ENCODE measurements around the gene RECQL. TPM values are rescaled to one million over a fixed set of nuclear protein-coding genes. Genes with fewer than 3 reads are reported as not detected.

The RECQL gene
- polyA plus RNA-seq, 1 of the 3 experiments (the other 2 are of a cell fraction): 14.6 TPM

- 29% methylated on average over 12 of the region's 12 CpGs for WGBS (ENCODE audit: low lambda C conversion rate)
- Histone ChIP-seq H3K79me2 (ENCODE audit: insufficient read depth) (no peaks in the 10 kb centered on the region), H3F3A (replicated peaks; ENCODE audit: insufficient read depth) (peaks cover 6% of the 10 kb centered on the region), H4K20me1 (ENCODE audit: insufficient read depth) (no peaks in the 10 kb centered on the region), H3K36me3 (replicated peaks in 1 of 2; ENCODE audit: control insufficient read depth in 1 of 2, insufficient read depth in 2 of 2, low read length in 1 of 2) (no peaks in the 10 kb centered on the region), H3K9ac (no peak overlapping the region), H2AFZ (ENCODE audit: low read depth) (0 out of 2 replicates have a peak overlapping the region, but pooled peaks have one; percentile 83), H3K27ac (ENCODE audit: low read depth in 2 of 2, low read length in 1 of 2) (no peak overlapping the region), H3K27me3 (ENCODE audit: insufficient read depth) (peaks cover 38% of the 10 kb centered on the region; the same call in 1 of the 2 replicates), H3K4me2 (peak overlapping the region; percentile 88), H3K9me2 (no peaks in the 10 kb centered on the region), H3K4me1 (ENCODE audit: control insufficient read depth in 1 of 2, insufficient read depth in 2 of 2, low read depth in 1 of 2, low read length in 1 of 2) (peaks cover 3 to 7% of the 10 kb centered on the region in 2 experiments; a peak in 3 of 4 replicates), H3K9me3 (no peaks in the 10 kb centered on the region), H3K4me3 (ENCODE audit: low read depth in 2 of 2, low read length in 1 of 2) (peak overlapping the region; percentile 50 to 61; a peak in 3 of 4 replicates)
- no peak for DNase-seq
- ChIA-PET CTCF (interaction anchor here (1.9 kb wide), 1 partner anchor 10 kb away, joined by 4 read pairs; no protein-coding TSS in a partner anchor), POLR2A (no interaction called here)
- TF ChIP-seq MXI1 (IDR thresholded peaks at IDR 0.05; ENCODE audit: low read depth, low read length): no peak
- no peak for TF ChIP-seq MAX (IDR thresholded peaks at IDR 0.05; ENCODE audit: low read depth)
- TF ChIP-seq RAD21 (IDR thresholded peaks at IDR 0.05; ENCODE audit: low read length): no peak
- no peak for TF ChIP-seq USF1 (IDR thresholded peaks at IDR 0.05; ENCODE audit: borderline replicate concordance, low read depth)
Observed at GRCh38 chr12:21526721-21527345, 25.4 kb upstream of the RECQL start.

- no peak for DNase-seq
- H2AFZ ChIP-seq (ENCODE audit: low read depth): no peak within 1 kb of the TSS
- 88% methylated on average over 1 of the region's 1 CpG for WGBS (ENCODE audit: low lambda C conversion rate)
Observed at GRCh38 chr12:21526053-21526452, 24.6 kb upstream of the RECQL start, which contains the start of gene SPX. TSS of gene SPX (plus strand) at chr12:21526296. CDS start at chr12:21526473, 177 bp downstream.

More at GRCh38 chr12:21526053-21526452, 24.6 kb upstream of the RECQL start, which contains the start of gene SPX:
- H3K4me1 ChIP-seq (ENCODE audit: control insufficient read depth in 1 of 2, insufficient read depth in 2 of 2, low read depth in 1 of 2, low read length in 1 of 2): peaks cover 3 to 7% of the 10 kb centered on the region in 2 experiments; a peak in 3 of 4 replicates
- CTCF ChIA-PET: no interaction called here
- peak within 1 kb of the TSS in 1 of 2 experiments; percentile 61; a peak in 2 of 4 replicates for H3K4me3 ChIP-seq (ENCODE audit: low read depth in 2 of 2, low read length in 1 of 2)
- H3K27me3 ChIP-seq (ENCODE audit: insufficient read depth): peaks cover 38% of the 10 kb centered on the region; the same call in 1 of the 2 replicates
- H3K4me2 ChIP-seq: peak within 1 kb of the TSS; percentile 88
- H4K20me1 ChIP-seq (ENCODE audit: insufficient read depth): no peaks in the 10 kb centered on the region
- POLR2A ChIA-PET: no interaction called here
- H3K79me2 ChIP-seq (ENCODE audit: insufficient read depth): no peaks in the 10 kb centered on the region
- no peak within 1 kb of the TSS for H3K27ac ChIP-seq (ENCODE audit: low read depth in 2 of 2, low read length in 1 of 2)
- H3K9me2 ChIP-seq: no peaks in the 10 kb centered on the region
- H3F3A ChIP-seq (replicated peaks; ENCODE audit: insufficient read depth): peaks cover 6% of the 10 kb centered on the region
- TF ChIP-seq EP300 (IDR thresholded peaks at IDR 0.05; ENCODE audit: borderline replicate concordance in 1 of 2, low read depth in 1 of 2, low read length in 1 of 2) (no peak), EZH2phosphoT487 (IDR thresholded peaks at IDR 0.05; ENCODE audit: borderline replicate concordance, low read depth) (no peak), ELF1 (IDR thresholded peaks at IDR 0.05) (no peak)
- TF ChIP-seq, protein P1, sequence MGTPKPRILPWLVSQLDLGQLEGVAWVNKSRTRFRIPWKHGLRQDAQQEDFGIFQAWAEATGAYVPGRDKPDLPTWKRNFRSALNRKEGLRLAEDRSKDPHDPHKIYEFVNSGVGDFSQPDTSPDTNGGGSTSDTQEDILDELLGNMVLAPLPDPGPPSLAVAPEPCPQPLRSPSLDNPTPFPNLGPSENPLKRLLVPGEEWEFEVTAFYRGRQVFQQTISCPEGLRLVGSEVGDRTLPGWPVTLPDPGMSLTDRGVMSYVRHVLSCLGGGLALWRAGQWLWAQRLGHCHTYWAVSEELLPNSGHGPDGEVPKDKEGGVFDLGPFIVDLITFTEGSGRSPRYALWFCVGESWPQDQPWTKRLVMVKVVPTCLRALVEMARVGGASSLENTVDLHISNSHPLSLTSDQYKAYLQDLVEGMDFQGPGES (IDR thresholded peaks at IDR 0.05; ENCODE audit: low read depth, low read length): no peak
- TF ChIP-seq, protein P2, sequence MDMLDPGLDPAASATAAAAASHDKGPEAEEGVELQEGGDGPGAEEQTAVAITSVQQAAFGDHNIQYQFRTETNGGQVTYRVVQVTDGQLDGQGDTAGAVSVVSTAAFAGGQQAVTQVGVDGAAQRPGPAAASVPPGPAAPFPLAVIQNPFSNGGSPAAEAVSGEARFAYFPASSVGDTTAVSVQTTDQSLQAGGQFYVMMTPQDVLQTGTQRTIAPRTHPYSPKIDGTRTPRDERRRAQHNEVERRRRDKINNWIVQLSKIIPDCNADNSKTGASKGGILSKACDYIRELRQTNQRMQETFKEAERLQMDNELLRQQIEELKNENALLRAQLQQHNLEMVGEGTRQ (IDR thresholded peaks at IDR 0.05; ENCODE audit: borderline replicate concordance, low read depth, low read length): no peak
- TF ChIP-seq, protein P3, sequence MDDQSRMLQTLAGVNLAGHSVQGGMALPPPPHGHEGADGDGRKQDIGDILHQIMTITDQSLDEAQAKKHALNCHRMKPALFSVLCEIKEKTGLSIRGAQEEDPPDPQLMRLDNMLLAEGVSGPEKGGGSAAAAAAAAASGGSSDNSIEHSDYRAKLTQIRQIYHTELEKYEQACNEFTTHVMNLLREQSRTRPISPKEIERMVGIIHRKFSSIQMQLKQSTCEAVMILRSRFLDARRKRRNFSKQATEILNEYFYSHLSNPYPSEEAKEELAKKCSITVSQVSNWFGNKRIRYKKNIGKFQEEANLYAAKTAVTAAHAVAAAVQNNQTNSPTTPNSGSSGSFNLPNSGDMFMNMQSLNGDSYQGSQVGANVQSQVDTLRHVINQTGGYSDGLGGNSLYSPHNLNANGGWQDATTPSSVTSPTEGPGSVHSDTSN (IDR thresholded peaks at IDR 0.05): no peak
- no peaks in the 10 kb centered on the region for H3K9me3 ChIP-seq
- H3K9ac ChIP-seq: no peak within 1 kb of the TSS
- no peaks in the 10 kb centered on the region for H3K36me3 ChIP-seq (replicated peaks in 1 of 2; ENCODE audit: control insufficient read depth in 1 of 2, insufficient read depth in 2 of 2, low read length in 1 of 2)

All from SK-N-SH (cell line).